Measurements from ENCODE around the gene GAL3ST1. TPM values are rescaled to one million over a fixed set of nuclear protein-coding genes. Genes with fewer than 3 reads are reported as not detected.

Gene GAL3ST1
- total and polyA plus RNA-seq, 8 donors: 0.87 to 48.4 (median 3.7) TPM

DNA sequence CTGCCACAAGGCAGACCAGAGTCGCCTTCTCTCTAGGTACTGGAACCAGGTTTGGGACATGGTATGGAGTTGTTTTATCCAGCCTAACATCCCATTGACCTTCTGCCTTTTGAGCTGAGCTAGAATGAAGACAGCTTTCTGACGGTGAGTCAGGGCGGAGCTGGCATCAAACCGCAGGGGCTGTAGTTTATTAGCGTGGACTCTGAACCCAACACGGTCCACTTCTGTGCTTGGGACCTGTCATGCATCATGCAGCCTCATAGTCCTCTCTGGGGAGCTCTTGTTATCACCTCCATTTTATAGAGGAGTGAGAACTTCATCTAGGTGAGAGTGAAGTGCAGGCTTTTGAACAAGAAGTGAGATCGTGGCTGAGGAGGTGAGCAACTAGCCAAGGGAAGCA is 8.3 kb downstream of the GAL3ST1 start:
- Histone ChIP-seq H3K4me1 (no peaks in the 10 kb centered on the region), H3K27me3 (no peaks in the 10 kb centered on the region), H3K9me3 (no peaks in the 10 kb centered on the region), H3K36me3 (no peaks in the 10 kb centered on the region), H3K4me3 (no peak overlapping the region), H3K27ac (no peak overlapping the region)
- TF ChIP-seq POLR2AphosphoS5 (IDR thresholded peaks at IDR 0.05) (no peak), EP300 (IDR thresholded peaks at IDR 0.05) (no peak), POLR2A (IDR thresholded peaks at IDR 0.05) (no peak)
- TF ChIP-seq, protein P1, sequence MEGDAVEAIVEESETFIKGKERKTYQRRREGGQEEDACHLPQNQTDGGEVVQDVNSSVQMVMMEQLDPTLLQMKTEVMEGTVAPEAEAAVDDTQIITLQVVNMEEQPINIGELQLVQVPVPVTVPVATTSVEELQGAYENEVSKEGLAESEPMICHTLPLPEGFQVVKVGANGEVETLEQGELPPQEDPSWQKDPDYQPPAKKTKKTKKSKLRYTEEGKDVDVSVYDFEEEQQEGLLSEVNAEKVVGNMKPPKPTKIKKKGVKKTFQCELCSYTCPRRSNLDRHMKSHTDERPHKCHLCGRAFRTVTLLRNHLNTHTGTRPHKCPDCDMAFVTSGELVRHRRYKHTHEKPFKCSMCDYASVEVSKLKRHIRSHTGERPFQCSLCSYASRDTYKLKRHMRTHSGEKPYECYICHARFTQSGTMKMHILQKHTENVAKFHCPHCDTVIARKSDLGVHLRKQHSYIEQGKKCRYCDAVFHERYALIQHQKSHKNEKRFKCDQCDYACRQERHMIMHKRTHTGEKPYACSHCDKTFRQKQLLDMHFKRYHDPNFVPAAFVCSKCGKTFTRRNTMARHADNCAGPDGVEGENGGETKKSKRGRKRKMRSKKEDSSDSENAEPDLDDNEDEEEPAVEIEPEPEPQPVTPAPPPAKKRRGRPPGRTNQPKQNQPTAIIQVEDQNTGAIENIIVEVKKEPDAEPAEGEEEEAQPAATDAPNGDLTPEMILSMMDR (IDR thresholded peaks at IDR 0.05): no peak
- DNase-seq: peak in 1 of 2 donors; percentile 44
- 52 to 68% (median 55%) methylated on average over 7 of the region's 7 CpGs for WGBS, 5 donors
- intact Hi-C loops (cut with DNase I; ENCODE audit: low total_unique reads): no loop called here

DNA sequence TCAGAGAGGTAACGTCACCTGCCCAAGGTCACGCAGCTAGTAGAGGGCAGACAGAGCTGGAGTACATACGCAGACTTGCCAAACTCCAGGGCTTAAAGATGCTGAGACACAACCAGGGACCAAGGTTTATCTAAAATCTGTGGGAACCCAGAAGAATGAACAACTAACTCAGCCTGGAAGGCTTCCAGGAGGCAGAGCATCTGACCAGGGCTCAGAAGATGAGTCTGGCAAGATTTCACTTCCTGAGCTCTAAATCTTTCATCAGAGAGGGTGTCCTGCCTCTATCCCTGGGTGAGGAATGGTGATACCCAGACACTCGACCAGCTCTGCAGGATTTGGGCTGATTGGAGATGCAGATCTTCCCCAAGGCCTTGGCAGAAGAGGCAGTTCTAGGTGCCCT is 9.1 kb downstream of the GAL3ST1 start:
- no peak overlapping the region for H3K4me3 ChIP-seq
- DNase-seq: no peak
- no peaks in the 10 kb centered on the region for H3K9me3 ChIP-seq
- no peaks in the 10 kb centered on the region for H3K4me1 ChIP-seq
- H3K27me3 ChIP-seq: no peaks in the 10 kb centered on the region
- H3K36me3 ChIP-seq: no peaks in the 10 kb centered on the region
- TF ChIP-seq POLR2AphosphoS5 (IDR thresholded peaks at IDR 0.05) (no peak), POLR2A (IDR thresholded peaks at IDR 0.05) (no peak), EP300 (IDR thresholded peaks at IDR 0.05) (no peak)
- TF ChIP-seq, protein P1 (IDR thresholded peaks at IDR 0.05): no peak
- 72 to 84% (median 76%) methylated on average over 4 of the region's 4 CpGs for WGBS, 5 donors
- no peak overlapping the region for H3K27ac ChIP-seq
- intact Hi-C loops (cut with DNase I; ENCODE audit: low total_unique reads): no loop called here

DNA sequence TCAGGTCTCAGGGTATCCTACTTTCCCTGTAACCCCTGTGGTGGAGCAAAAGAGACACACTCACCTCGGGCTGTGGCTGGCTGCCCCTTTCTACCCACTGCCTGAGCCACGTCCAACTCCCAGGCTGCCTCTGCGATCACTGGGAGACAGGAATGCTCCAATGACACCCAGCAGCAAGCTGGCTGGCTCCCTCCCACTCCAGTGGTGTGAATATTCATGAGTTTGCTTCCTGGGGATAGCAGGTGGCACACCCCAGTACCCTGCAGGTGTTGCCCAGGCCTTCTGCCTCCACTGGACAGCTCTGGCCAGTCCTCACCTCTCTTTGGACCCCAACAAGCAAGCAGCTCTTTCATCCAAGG is 9.7 kb downstream of the GAL3ST1 start:
- TF ChIP-seq POLR2AphosphoS5 (IDR thresholded peaks at IDR 0.05) (no peak), POLR2A (IDR thresholded peaks at IDR 0.05) (no peak), EP300 (IDR thresholded peaks at IDR 0.05) (no peak)
- TF ChIP-seq, protein P1 (IDR thresholded peaks at IDR 0.05): no peak

DNA sequence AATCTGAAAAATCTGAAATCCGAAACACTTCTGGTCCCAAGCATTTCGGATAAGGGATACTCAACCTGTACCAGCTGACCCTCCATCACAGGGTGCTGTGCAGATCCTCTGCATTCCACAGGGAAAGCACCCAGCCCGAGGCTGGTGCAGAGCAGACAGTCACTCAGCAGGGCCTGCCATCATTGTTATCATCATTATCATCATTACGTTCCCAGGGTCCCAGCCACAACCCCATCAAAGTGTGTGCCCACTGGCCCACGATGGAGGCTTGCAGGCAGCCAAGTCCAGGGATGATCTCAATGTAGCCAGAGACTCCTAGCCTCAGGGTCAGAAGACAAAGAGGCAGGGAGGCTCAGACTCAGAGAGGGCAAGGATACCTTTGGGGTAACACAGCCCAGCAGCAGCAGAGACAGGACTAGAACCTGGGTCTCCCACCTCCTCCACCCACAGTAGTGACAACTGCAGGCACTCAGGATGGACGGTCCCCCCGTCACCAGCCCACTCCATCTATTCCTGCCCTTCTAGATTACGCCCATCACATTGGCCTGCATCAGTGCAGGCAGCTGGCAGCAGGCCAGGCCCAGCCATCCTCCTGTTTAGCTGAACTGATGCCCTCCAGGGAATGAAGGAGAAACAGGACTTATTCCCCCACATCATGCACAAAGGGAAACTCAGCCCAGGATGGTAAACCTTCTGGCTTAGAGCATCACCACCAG is 10.3 kb downstream of the GAL3ST1 start:
- Histone ChIP-seq H3K27ac (no peak overlapping the region), H3K36me3 (no peaks in the 10 kb centered on the region), H3K4me3 (no peak overlapping the region), H3K9me3 (no peaks in the 10 kb centered on the region), H3K4me1 (no peaks in the 10 kb centered on the region), H3K27me3 (no peaks in the 10 kb centered on the region)
- TF ChIP-seq, protein P1 (IDR thresholded peaks at IDR 0.05): no peak
- no peak for TF ChIP-seq POLR2AphosphoS5 (IDR thresholded peaks at IDR 0.05)
- TF ChIP-seq EP300 (IDR thresholded peaks at IDR 0.05): no peak
- no peak for TF ChIP-seq POLR2A (IDR thresholded peaks at IDR 0.05)
- intact Hi-C loops (cut with DNase I; ENCODE audit: low total_unique reads): no loop called here
- 75 to 86% (median 80%) methylated on average over 5 to 8 of the region's 8 CpGs for WGBS, 5 donors
- no peak for DNase-seq

More for the DNA sequence above, 9.7 kb downstream of the GAL3ST1 start:
- no peaks in the 10 kb centered on the region for H3K9me3 ChIP-seq
- 25 to 56% (median 45%) methylated on average over 3 of the region's 3 CpGs for WGBS, 5 donors
- no peaks in the 10 kb centered on the region for H3K27me3 ChIP-seq
- H3K36me3 ChIP-seq: no peaks in the 10 kb centered on the region
- no peak overlapping the region for H3K4me3 ChIP-seq
- H3K4me1 ChIP-seq: no peaks in the 10 kb centered on the region
- no peak for DNase-seq
- intact Hi-C loops (cut with DNase I; ENCODE audit: low total_unique reads): no loop called here
- no peak overlapping the region for H3K27ac ChIP-seq
